ENCODE data around the gene ANKRD65.
"Not testable (repeated sequence)": the region's sequence is repeated elsewhere in the genome, so short reads cannot be mapped to it uniquely, and the experiment has no call there.

The ANKRD65 gene

DNA sequence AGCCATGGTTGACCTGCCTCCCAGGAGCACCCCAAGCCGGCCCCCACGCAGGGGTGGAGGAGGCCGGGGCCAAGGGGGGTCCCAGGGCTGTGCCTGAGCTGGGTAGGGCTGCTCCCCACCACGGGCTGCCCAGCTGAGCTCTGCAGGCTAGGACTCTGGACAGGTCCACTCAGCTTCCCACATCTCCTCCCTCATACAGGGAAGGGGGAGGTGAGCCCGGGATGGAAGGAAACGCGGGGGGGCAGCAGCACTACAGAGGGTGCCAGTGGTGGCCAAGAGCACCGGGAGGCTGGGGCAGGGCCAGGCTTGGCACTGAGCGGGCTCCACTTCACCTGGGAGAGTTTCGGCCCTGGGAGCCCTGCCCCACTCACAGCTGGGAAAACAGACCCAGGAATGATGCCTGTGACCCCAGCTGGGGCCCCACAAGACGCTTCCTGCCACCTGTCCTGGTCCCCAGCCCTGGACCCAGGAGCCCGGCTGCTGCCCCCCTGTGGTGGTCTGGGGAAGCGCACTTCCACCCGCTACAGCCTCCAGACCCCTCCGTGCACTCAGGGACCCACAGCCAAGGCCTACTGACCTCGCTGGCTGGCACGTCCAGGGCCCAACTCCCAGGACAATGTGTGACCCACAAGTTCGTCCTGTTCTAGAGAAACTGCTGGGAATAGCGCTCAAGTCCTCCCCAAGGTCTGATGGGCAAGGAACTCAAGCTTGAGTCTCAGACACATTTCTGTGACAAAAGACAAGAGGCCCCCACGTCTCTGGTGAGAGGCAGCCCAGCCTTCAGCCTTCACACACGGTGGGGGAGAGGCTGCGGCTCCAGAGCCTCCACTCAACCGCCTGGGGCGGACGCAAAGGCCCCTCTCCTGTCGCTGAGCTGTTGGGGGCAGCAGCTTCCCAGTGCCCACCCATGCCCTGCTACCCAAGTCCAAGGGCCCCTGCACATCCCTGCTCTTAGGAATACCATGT is 49.0 kb downstream of the ANKRD65 start:
- DNase-seq (ENCODE audit: low read depth, low spot score): no peak

DNA sequence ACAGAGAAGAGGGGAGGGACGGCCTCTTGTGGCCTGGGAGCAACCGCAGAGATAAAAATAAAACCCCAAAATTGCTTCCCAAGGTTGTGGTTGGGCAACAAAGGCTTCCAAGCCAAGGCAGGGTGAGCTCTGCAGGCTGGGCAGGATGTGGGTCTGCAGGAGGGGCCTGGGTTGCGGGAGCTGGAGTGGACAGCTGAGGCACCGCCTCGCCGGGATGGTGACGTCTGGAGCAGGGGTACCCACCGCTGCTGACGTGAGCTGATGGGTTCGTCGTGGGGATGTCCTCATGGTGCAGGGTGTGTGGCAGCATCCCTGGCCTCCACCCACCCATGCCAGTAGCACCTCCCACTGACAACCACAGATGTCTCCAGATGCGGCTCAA is 49.7 kb downstream of the ANKRD65 start:
- DNase-seq (ENCODE audit: low read depth, low spot score): no peak

DNA sequence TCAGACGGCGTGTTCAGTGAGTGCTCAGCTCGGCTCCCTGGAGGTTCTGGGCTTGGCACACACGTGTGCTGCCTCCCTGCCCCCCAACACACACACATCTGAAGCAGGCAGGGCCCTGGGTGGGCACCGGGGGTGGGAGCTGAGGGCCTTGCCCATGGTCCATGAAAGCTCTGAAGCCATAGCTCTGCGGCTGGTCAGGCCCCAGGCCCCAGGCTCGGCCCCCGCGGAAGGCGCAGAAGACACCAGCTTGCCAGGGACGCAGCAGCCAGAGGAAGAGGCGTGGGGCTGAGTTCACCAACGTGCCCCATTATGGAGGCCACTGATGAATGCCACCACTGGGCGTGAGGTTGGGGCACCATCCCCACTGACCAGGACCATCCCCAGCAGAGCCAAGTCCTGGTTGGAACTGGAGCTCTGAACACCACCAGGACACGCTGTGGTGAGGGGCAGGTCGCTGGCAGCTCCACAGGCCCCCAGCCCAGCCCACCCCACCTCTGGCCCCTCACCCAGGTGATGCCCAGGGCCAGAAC is 50.2 kb downstream of the ANKRD65 start:
- no peak for DNase-seq (ENCODE audit: low read depth, low spot score)

DNA sequence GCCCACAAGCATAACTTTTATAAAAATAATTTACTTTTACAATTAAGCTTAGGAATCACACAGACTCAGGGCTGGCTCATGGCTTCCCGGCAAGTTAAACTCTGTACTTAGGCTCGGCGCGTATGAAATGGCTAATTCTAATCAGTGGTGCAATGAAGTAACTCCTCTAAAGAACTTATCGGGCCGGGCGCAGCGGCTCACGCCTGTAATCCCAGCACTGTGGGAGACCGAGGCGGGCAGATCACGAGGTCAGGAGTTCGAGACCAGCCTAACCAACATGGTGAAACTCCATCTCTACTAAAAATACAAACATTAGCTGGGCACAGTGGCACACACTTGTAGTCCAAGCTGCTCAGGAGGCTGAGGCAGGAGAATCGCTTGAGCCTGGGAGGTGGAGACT is 51.0 kb downstream of the ANKRD65 start:
- not testable (repeated sequence) for DNase-seq (ENCODE audit: low read depth, low spot score)
